PC-3 (cell line): ENCODE results near the gene GPR78. TPM values are rescaled to one million over a fixed set of nuclear protein-coding genes. Genes with fewer than 3 reads are reported as not detected.

Experiments used
- ATAC-seq: fragments of 200-7000 bp; cut with Tn5 transposase; 2 replicates; pipeline ENCODE4 v1.9.1; 2020; ENCODE audit warnings: mild to moderate bottlenecking, moderate library complexity
- BruUV-seq: library from RNA; stranded (reverse); fragments of 400-500 nt; replicated peaks from 2 replicates; lab custom pipeline; 2021; lab: Mats Ljungman, UMichigan
- CTCF ChIA-PET: fragments of 300-600 bp; sonication (Branson Sonifier 250); formaldehyde crosslinking; loops from one replicate; lab custom pipeline; 2022; ENCODE audit warnings: antibody characterized with exemption; lab: Charles Lee
- POLR2A ChIA-PET: fragments of 300-600 bp; sonication (Branson Sonifier 250); formaldehyde crosslinking; loops from one replicate; lab custom pipeline; 2022; ENCODE audit warnings: antibody characterized with exemption; ENCODE audit not compliant: unreplicated experiment; lab: Charles Lee
- DNase-seq: peaks from one replicate; pipeline ENCODE4 v3.0.0-alpha.2; 2015
- H2AFZ ChIP-seq: fragments of 300-600 bp; sonication (generic); 2 replicates; pipeline ENCODE4 v1.6.0; 2016; ENCODE audit warnings: antibody characterized with exemption, low read length
- H3F3A ChIP-seq: fragments of 300-600 bp; sonication (generic); one replicate; pipeline ENCODE4 v1.6.0; 2017; ENCODE audit warnings: antibody characterized with exemption, low read length, control low read depth, mild to moderate bottlenecking; ENCODE audit not compliant: unreplicated experiment
- H3K27ac ChIP-seq: fragments of 300-600 bp; sonication (generic); 2 replicates; pipeline ENCODE4 v1.5.1; 2016; ENCODE audit warnings: mild to moderate bottlenecking, low read length
- H3K27me3 ChIP-seq: fragments of 300-600 bp; sonication (generic); 2 replicates; pipeline ENCODE4 v1.6.1; 2016; ENCODE audit warnings: low read length, mixed read lengths
- H3K36me3 ChIP-seq: fragments of 300-600 bp; sonication (generic); 2 replicates; pipeline ENCODE4 v1.6.1; 2016; ENCODE audit warnings: low read depth, mixed run types, low read length, mixed read lengths
- H3K4me1 ChIP-seq: fragments of 300-600 bp; sonication (generic); 2 replicates; pipeline ENCODE4 v1.5.1; 2016; ENCODE audit warnings: low read length; ENCODE audit not compliant: insufficient read depth
- H3K4me2 ChIP-seq: fragments of 300-600 bp; sonication (generic); 2 replicates; pipeline ENCODE4 v1.6.0; 2016; ENCODE audit warnings: low read length
- H3K4me3 ChIP-seq: fragments of 300-600 bp; sonication (generic); 2 replicates; pipeline ENCODE4 v1.5.1; 2016; ENCODE audit warnings: mild to moderate bottlenecking, low read length, mixed read lengths
- H3K79me2 ChIP-seq: fragments of 300-600 bp; sonication (generic); 2 replicates; pipeline ENCODE4 v1.6.1; 2017; ENCODE audit warnings: low read length, mixed read lengths
- H3K9ac ChIP-seq: fragments of 300-600 bp; sonication (generic); 2 replicates; pipeline ENCODE4 v1.6.0; 2016; ENCODE audit warnings: mild to moderate bottlenecking, low read length
- H3K9me2 ChIP-seq: fragments of 300-600 bp; sonication (generic); replicated peaks from 2 replicates; pipeline ENCODE4 v1.6.1; 2016; ENCODE audit warnings: mixed run types, low read length, mixed read lengths
- H3K9me3 ChIP-seq: fragments of 300-600 bp; sonication (generic); 2 replicates; pipeline ENCODE4 v1.6.1; 2016; ENCODE audit warnings: low read length, mixed read lengths
- H4K20me1 ChIP-seq: fragments of 300-600 bp; sonication (generic); 2 replicates; pipeline ENCODE4 v1.6.1; 2016; ENCODE audit warnings: low read length, mixed read lengths
- EZH2 ChIP-seq: fragments of 300-600 bp; sonication (generic); IDR thresholded peaks from one replicate; pipeline ENCODE4 v1.6.1; 2017; ENCODE audit warnings: antibody characterized with exemption, mild to moderate bottlenecking, low read length; ENCODE audit not compliant: unreplicated experiment
- EZH2phosphoT487 ChIP-seq: fragments of 300-600 bp; sonication (generic); IDR thresholded peaks from 2 replicates; pipeline ENCODE4 v1.6.1; 2018; ENCODE audit warnings: mild to moderate bottlenecking, antibody characterized with exemption, low read length, borderline replicate concordance
- intact Hi-C: fragments of 100-400 bp; cut with micrococcal nuclease; formaldehyde crosslinking; loops from 2 replicates; pipeline ENCODE4 v1.9.0; 2023
- total RNA-seq: library from RNA; depleted of rRNA; stranded (reverse); fragments of >200 nt; gene quantifications from 2 replicates; pipeline ENCODE4 v1.2.3, GENCODE V29; 2014
- TF ChIP-seq, protein P1 (sequence below): fragments of 300-600 bp; sonication (generic); conservative IDR thresholded peaks from 2 replicates; pipeline ENCODE4 v1.5.1; 2017; ENCODE audit warnings: antibody characterized with exemption, low read depth, mild to moderate bottlenecking, low read length

Gene GPR78
- total RNA-seq, 1 experiment from 2014 or later: 2.0 TPM

DNA sequence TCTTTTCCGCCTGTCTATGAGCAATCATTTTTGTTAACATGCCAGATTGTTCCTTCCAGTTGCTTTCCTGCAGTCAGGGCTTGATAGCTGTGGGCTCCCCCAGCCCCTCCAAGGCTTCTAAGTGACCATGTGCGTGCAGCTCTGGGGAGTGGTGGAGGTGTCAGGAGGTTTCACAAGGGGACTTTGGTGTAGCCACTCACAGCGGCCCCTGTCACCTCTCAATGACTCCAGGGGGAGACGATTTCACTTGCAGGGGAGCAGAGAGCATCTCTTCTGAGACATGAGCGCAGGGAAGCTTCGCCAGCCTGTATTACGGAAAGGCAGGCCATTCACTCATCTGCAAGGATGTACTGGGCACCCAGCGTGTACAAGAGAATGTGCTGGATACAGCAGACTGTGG, 3.1 kb upstream of the GPR78 start:
- intact Hi-C loops: no loop called here

DNA sequence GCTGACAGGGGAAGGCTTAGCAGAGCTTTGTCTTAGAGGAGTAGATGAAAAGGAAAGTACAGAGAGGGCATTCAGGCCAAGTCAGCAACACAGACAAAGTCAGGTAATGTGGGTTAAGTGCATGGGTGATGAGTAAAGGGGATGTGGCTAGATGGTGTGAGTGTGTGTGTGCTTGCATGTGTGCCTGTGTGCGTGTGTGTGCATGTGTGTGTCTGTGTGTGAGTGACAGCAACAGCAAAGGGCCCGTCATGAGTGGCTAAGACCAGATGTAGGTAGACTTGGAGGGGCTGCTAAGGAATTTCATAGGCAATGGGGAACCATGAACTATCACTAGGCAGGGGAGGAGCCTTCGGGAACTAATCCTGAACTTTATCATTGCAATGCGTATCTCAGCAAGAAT, 2.2 kb upstream of the GPR78 start:
- Histone ChIP-seq H3K9me3 (no peaks in the 10 kb centered on the region), H3K27ac (no peak overlapping the region), H3F3A (no peaks in the 10 kb centered on the region), H3K9me2 (no peaks in the 10 kb centered on the region), H3K4me1 (no peaks in the 10 kb centered on the region), H4K20me1 (no peaks in the 10 kb centered on the region), H2AFZ (no peak overlapping the region), H3K36me3 (no peaks in the 10 kb centered on the region), H3K79me2 (no peaks in the 10 kb centered on the region), H3K27me3 (no peaks in the 10 kb centered on the region), H3K9ac (no peak overlapping the region), H3K4me3 (no peak overlapping the region), H3K4me2 (no peak overlapping the region)
- POLR2A ChIA-PET: no interaction called here
- DNase-seq (no peak), ATAC-seq (no peak)
- intact Hi-C loops: no loop called here
- CTCF ChIA-PET: no interaction called here
- BruUV-seq: no TSS peak
- TF ChIP-seq EZH2phosphoT487: no peak
- TF ChIP-seq, protein P1, sequence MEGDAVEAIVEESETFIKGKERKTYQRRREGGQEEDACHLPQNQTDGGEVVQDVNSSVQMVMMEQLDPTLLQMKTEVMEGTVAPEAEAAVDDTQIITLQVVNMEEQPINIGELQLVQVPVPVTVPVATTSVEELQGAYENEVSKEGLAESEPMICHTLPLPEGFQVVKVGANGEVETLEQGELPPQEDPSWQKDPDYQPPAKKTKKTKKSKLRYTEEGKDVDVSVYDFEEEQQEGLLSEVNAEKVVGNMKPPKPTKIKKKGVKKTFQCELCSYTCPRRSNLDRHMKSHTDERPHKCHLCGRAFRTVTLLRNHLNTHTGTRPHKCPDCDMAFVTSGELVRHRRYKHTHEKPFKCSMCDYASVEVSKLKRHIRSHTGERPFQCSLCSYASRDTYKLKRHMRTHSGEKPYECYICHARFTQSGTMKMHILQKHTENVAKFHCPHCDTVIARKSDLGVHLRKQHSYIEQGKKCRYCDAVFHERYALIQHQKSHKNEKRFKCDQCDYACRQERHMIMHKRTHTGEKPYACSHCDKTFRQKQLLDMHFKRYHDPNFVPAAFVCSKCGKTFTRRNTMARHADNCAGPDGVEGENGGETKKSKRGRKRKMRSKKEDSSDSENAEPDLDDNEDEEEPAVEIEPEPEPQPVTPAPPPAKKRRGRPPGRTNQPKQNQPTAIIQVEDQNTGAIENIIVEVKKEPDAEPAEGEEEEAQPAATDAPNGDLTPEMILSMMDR: no peak

More for the DNA sequence above, 3.1 kb upstream of the GPR78 start:
- Histone ChIP-seq H3K27ac (no peak overlapping the region), H3F3A (no peaks in the 10 kb centered on the region), H3K27me3 (no peaks in the 10 kb centered on the region), H3K79me2 (no peaks in the 10 kb centered on the region), H2AFZ (no peak overlapping the region), H3K9me3 (no peaks in the 10 kb centered on the region), H4K20me1 (no peaks in the 10 kb centered on the region), H3K9ac (no peak overlapping the region), H3K9me2 (no peaks in the 10 kb centered on the region), H3K36me3 (no peaks in the 10 kb centered on the region), H3K4me1 (peaks cover 3% of the 10 kb centered on the region; the same call in 1 of the 2 replicates), H3K4me3 (no peak overlapping the region), H3K4me2 (no peak overlapping the region)
- no peak for DNase-seq
- BruUV-seq: no TSS peak
- POLR2A ChIA-PET: no interaction called here
- ATAC-seq: no peak
- CTCF ChIA-PET: interaction anchor here (0.6 kb wide), 1 partner anchor 34 kb away, joined by 6 read pairs; no protein-coding TSS in a partner anchor
- TF ChIP-seq EZH2 (no peak), EZH2phosphoT487 (no peak)
- TF ChIP-seq, protein P1: no peak

DNA sequence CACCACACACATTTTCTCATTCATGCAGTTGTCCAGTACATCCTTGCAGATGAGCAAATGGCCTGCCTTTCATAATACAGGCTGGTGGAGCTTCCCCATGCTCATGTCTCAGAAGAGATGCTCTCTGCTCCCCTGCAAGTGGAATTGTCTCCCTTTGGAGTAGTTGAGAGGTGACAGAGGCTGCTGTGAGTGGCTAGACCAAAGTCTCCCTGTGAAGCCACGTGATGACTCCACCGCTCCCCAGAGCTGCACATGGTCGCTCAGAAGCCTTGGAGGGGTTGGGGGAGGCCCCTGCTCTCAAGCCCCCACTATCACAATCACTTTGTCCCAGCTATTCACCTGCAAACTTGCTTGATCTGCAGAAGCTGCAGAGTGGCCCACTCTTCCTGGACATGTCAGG, 1.5 kb upstream of the GPR78 start:
- Histone ChIP-seq H3K4me1 (no peaks in the 10 kb centered on the region), H3K27ac (no peak overlapping the region), H3K9me3 (no peaks in the 10 kb centered on the region), H3K4me2 (no peak overlapping the region), H3K9ac (no peak overlapping the region), H3F3A (no peaks in the 10 kb centered on the region), H3K36me3 (no peaks in the 10 kb centered on the region), H3K9me2 (no peaks in the 10 kb centered on the region), H3K79me2 (no peaks in the 10 kb centered on the region), H3K27me3 (no peaks in the 10 kb centered on the region), H3K4me3 (no peak overlapping the region), H2AFZ (no peak overlapping the region), H4K20me1 (no peaks in the 10 kb centered on the region)
- CTCF ChIA-PET: no interaction called here
- DNase-seq (no peak), ATAC-seq (no peak)
- TF ChIP-seq EZH2phosphoT487: no peak
- no peak for TF ChIP-seq EZH2
- TF ChIP-seq, protein P1: no peak
- intact Hi-C loops: no loop called here
- BruUV-seq: no TSS peak
- POLR2A ChIA-PET: no interaction called here
